Effector memory CD8-positive, alpha-beta T cell (primary cell): ENCODE results near the gene LITAF.
"Not testable (repeated sequence)": the region's sequence is repeated elsewhere in the genome, so short reads cannot be mapped to it uniquely, and the experiment has no call there.

Source experiments
- ATAC-seq: fragments of 150-1000 bp; cut with Tn5 transposase; replicated peaks from 2 replicates; pipeline ENCODE4 v1.10.0; 2021; ENCODE audit warnings: mild to moderate bottlenecking, moderate library complexity
- DNase-seq, 3 experiments: peaks; one replicate each; pipeline ENCODE4 v3.0.0; 2021
- H3K27ac Mint-ChIP-seq, 2 donors: one replicate each; pipeline ENCODE4 v1.8.0; 2022; ENCODE audit warnings: mild to moderate bottlenecking in 2 of 2, mixed read lengths in 2 of 2, moderate library complexity in 2 of 2
- H3K27me3 Mint-ChIP-seq, 2 donors: one replicate each; pipeline ENCODE4 v1.8.0; 2022; ENCODE audit warnings: mixed read lengths in 2 of 2
- H3K36me3 Mint-ChIP-seq: one replicate; pipeline ENCODE4 v1.8.0; 2022; ENCODE audit warnings: mild to moderate bottlenecking, moderate library complexity, mixed read lengths; ENCODE audit not compliant: insufficient read depth
- H3K4me1 Mint-ChIP-seq, 2 donors: one replicate each; pipeline ENCODE4 v1.8.0; 2022; ENCODE audit warnings: low read depth in 2 of 2, mixed read lengths in 2 of 2
- H3K4me3 Mint-ChIP-seq, 2 donors: one replicate each; pipeline ENCODE4 v1.8.0; 2022; ENCODE audit warnings: mild to moderate bottlenecking in 2 of 2, mixed read lengths in 2 of 2, moderate library complexity in 2 of 2
- H3K9me3 Mint-ChIP-seq, 2 donors: one replicate each; pipeline ENCODE4 v1.8.0; 2022; ENCODE audit warnings: mixed read lengths in 2 of 2

The LITAF gene

GRCh38 chr16:11515540-11516430, 70.9 kb downstream of the LITAF start:
- no peak for DNase-seq
- H3K27me3 Mint-ChIP-seq = no peaks in the 10 kb centered on the region
- no peaks in the 10 kb centered on the region for H3K36me3 Mint-ChIP-seq
- ATAC-seq = no peak
- no peaks in the 10 kb centered on the region for H3K9me3 Mint-ChIP-seq
- no peaks in the 10 kb centered on the region for H3K4me1 Mint-ChIP-seq
- no peak overlapping the region for H3K4me3 Mint-ChIP-seq
- H3K27ac Mint-ChIP-seq = no peak overlapping the region

- Mint-ChIP-seq H3K27me3 (no peaks in the 10 kb centered on the region), H3K4me1 (peaks cover 0 to 4% of the 10 kb centered on the region in 2 donors), H3K9me3 (no peaks in the 10 kb centered on the region), H3K27ac (no peak overlapping the region), H3K36me3 (no peaks in the 10 kb centered on the region), H3K4me3 (no peak overlapping the region)
- no peak for DNase-seq
- ATAC-seq = no peak
Measured at GRCh38 chr16:11514283-11514682, 72.4 kb downstream of the LITAF start.

DNA sequence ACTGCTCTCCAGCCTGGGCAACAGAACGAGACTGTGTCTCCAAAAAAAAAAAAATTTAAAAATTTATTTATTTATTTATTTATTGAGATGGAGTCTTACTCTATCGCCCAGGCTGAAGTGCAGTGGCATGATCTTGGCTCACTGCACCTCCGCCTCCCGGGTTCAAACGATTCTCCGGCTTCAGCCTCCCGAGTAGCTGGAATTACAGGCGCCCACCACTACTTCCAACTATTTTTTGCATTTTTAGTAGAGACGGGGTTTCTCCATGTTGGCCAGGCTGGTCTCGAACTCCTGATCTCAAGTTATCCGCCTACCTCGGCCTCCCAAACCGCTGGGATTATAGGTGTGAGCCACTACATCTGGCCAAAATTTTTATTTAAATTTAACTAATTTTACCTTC, 73.4 kb downstream of the LITAF start:
- not testable (repeated sequence) for H3K27ac Mint-ChIP-seq, H3K36me3 Mint-ChIP-seq, DNase-seq, H3K9me3 Mint-ChIP-seq, H3K27me3 Mint-ChIP-seq, ATAC-seq, H3K4me1 Mint-ChIP-seq, H3K4me3 Mint-ChIP-seq

DNA sequence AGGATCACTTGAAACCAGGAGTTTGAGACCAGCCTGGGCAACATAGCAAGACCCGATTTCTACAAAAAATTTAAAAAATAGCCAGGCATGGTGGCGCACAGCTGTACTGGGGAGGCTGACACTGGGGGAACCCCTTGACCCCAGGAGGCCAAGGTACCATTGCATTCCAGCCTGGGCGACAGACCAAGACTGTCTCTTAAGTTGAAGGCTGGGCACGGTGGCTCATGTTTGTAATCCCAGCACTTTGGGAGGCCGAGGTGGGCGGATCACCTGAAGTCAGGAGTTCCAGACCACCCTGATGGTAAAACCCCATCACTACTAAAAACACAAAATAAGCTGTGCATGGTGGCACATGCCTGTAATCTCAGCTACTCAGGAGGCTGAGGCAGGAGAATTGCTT, 74.9 kb downstream of the LITAF start:
- Mint-ChIP-seq H3K36me3 (no peaks in the 10 kb centered on the region), H3K4me1 (peaks cover 0 to 4% of the 10 kb centered on the region in 2 donors), H3K9me3 (no peaks in the 10 kb centered on the region), H3K4me3 (no peak overlapping the region), H3K27me3 (no peaks in the 10 kb centered on the region), H3K27ac (no peak overlapping the region)
- no peak for DNase-seq
- ATAC-seq = no peak

DNA sequence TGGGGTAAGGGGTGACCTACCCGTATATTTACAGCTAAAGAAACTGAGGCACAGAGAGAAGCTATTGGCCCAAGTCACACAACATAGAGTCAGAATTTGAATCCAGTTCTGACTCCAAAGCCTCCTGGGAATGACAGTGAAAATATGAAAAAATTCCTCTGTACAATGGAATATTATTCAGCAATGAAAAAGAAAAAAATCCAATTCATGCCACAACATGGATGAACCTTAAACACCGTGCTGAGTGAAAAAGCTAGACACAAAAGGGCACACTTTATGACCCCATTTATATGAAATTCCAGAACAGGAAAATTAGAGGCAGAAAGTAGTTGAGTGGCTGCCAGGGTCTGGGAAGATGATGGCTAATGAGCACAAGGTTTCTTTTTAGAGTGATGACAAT, 75.4 kb downstream of the LITAF start:
- ATAC-seq (no peak), DNase-seq (no peak)
- Mint-ChIP-seq H3K4me3 (no peak overlapping the region), H3K9me3 (no peaks in the 10 kb centered on the region), H3K27me3 (no peaks in the 10 kb centered on the region), H3K27ac (no peak overlapping the region), H3K36me3 (no peaks in the 10 kb centered on the region), H3K4me1 (peaks cover 0 to 4% of the 10 kb centered on the region in 2 donors)

- Mint-ChIP-seq H3K27ac (no peak overlapping the region), H3K4me3 (no peak overlapping the region)
- ATAC-seq = no peak
Measured at GRCh38 chr16:11510178-11510973, 76.3 kb downstream of the LITAF start.

DNA sequence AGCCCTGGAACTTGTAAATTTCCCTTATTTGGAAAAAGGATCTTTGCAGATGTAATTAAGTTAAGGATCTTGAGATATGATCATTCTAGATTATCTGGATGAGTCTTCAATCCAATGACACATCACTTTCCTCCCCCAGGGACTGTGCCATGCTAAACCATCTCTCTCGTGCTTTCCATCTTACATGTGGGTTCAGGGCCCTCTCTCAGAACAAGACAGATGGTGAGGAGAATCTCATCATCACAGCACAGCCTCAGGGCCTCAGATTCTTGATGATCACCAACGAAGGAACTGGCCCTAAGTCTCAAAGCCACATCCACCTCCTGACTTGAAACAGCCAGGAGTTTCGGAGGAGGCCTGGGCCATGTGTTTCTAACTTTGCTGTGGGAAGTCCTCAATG, 78.7 kb downstream of the LITAF start:
- DNase-seq = no peak
- Mint-ChIP-seq H3K4me3 (no peak overlapping the region), H3K27ac (no peak overlapping the region), H3K27me3 (no peaks in the 10 kb centered on the region), H3K9me3 (no peaks in the 10 kb centered on the region), H3K36me3 (peaks cover 3% of the 10 kb centered on the region), H3K4me1 (peaks cover 0 to 4% of the 10 kb centered on the region in 2 donors)
- ATAC-seq = no peak

More at GRCh38 chr16:11510178-11510973, 76.3 kb downstream of the LITAF start:
- Mint-ChIP-seq H3K4me1 (peaks cover 0 to 4% of the 10 kb centered on the region in 2 donors), H3K36me3 (no peaks in the 10 kb centered on the region), H3K27me3 (no peaks in the 10 kb centered on the region), H3K9me3 (no peaks in the 10 kb centered on the region)
- DNase-seq = no peak

DNA sequence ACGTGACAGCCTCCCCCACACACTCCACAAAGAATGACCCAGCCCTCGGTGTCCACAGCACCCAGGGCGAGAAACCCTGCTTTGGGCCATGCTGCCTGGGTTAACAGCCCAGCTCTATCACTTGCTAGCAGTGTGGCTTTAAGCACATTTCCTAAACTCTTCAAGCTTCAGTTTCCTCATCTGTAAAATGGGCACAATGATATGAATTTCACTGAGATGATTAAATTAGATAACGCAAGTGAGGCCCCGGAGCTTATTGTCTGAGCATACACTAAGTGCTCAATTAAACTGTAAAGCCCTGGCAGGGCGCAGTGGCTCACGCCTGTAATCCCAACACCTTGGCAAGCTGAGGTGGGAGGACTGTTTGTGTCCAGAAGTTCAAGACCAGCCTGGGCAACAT, 79.4 kb downstream of the LITAF start:
- Mint-ChIP-seq H3K27ac (no peak overlapping the region), H3K4me1 (peaks cover 0 to 4% of the 10 kb centered on the region in 2 donors), H3K36me3 (peaks cover 3% of the 10 kb centered on the region), H3K27me3 (no peaks in the 10 kb centered on the region), H3K4me3 (no peak overlapping the region), H3K9me3 (no peaks in the 10 kb centered on the region)
- ATAC-seq (no peak), DNase-seq (no peak)

- no peak overlapping the region for H3K27ac Mint-ChIP-seq
- H3K27me3 Mint-ChIP-seq = no peaks in the 10 kb centered on the region
- H3K36me3 Mint-ChIP-seq = peaks cover 3% of the 10 kb centered on the region
- ATAC-seq (no peak), DNase-seq (no peak)
- H3K4me3 Mint-ChIP-seq = no peak overlapping the region
- H3K9me3 Mint-ChIP-seq = no peaks in the 10 kb centered on the region
- peaks cover 0 to 4% of the 10 kb centered on the region in 2 donors for H3K4me1 Mint-ChIP-seq
Measured at GRCh38 chr16:11506741-11507305, 79.9 kb downstream of the LITAF start.

- not testable (repeated sequence) for H3K27ac Mint-ChIP-seq, H3K9me3 Mint-ChIP-seq, DNase-seq, H3K4me1 Mint-ChIP-seq, H3K27me3 Mint-ChIP-seq, ATAC-seq, H3K36me3 Mint-ChIP-seq, H3K4me3 Mint-ChIP-seq
Measured at GRCh38 chr16:11504261-11504660, 82.5 kb downstream of the LITAF start.

DNA sequence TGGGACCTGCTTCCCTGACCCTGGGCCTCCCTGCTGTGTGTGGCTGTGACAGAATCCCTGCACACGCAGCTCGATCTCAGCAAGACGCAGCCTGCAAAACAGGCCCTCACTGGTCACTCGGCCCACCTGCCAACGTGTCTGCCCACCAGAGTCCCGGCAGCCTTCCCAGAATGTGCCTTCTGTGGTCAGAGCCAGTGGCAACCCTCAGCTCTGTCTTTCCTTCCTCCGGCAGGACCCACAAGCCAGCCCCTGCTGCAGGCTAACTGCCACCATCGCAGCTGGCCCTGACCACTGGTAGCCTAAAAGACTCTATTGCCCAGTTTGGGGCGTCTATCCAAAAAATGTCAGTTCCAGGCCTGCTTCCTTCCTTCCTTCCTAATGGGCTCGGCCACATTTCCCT, 83.2 kb downstream of the LITAF start:
- no peak for DNase-seq
- Mint-ChIP-seq H3K36me3 (peaks cover 3% of the 10 kb centered on the region), H3K4me1 (no peaks in the 10 kb centered on the region), H3K27me3 (no peaks in the 10 kb centered on the region), H3K4me3 (no peak overlapping the region), H3K27ac (no peak overlapping the region), H3K9me3 (no peaks in the 10 kb centered on the region)
- no peak for ATAC-seq

GRCh38 chr16:11502239-11502638, 84.5 kb downstream of the LITAF start:
- Mint-ChIP-seq H3K27me3 (no peaks in the 10 kb centered on the region), H3K36me3 (peaks cover 7% of the 10 kb centered on the region), H3K4me3 (no peak overlapping the region)

DNA sequence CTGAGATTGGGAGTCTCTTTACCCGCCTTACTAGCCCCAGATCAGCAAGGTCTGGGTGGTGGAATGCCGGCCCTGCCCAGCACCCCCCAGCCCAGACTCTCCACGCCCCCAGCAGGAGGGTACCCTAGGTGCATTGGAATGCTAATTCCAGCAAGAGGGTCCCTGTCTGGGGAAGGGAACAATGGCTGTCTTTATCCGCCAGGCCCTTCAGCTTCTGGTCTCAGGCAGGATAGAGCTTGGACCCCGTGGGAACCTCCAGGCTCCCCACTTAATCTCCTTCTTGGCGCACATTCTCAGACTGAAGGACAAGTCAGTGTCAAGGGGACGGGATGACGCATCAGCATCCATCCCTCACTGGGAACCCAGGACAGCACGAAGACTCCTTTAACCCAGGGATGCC, 85.1 kb downstream of the LITAF start:
- DNase-seq (no peak), ATAC-seq (no peak)
- Mint-ChIP-seq H3K4me1 (peaks cover 1 to 3% of the 10 kb centered on the region in 2 donors), H3K9me3 (no peaks in the 10 kb centered on the region), H3K27ac (no peak overlapping the region), H3K27me3 (no peaks in the 10 kb centered on the region), H3K4me3 (no peak overlapping the region), H3K36me3 (peaks cover 7% of the 10 kb centered on the region)

More at GRCh38 chr16:11502239-11502638, 84.5 kb downstream of the LITAF start:
- no peaks in the 10 kb centered on the region for H3K9me3 Mint-ChIP-seq
- peaks cover 1 to 3% of the 10 kb centered on the region in 2 donors for H3K4me1 Mint-ChIP-seq
- H3K27ac Mint-ChIP-seq = no peak overlapping the region
- ATAC-seq (no peak), DNase-seq (no peak)
